ENCODE measurements around the gene LCN1. TPM values are rescaled to one million over a fixed set of nuclear protein-coding genes. Genes with fewer than 3 reads are reported as not detected.

The LCN1 gene
- total and polyA plus RNA-seq, 2 of the 8 experiments (the other 6 are each of a cell fraction or from before 2014, with no cell fraction given): not detected

DNA sequence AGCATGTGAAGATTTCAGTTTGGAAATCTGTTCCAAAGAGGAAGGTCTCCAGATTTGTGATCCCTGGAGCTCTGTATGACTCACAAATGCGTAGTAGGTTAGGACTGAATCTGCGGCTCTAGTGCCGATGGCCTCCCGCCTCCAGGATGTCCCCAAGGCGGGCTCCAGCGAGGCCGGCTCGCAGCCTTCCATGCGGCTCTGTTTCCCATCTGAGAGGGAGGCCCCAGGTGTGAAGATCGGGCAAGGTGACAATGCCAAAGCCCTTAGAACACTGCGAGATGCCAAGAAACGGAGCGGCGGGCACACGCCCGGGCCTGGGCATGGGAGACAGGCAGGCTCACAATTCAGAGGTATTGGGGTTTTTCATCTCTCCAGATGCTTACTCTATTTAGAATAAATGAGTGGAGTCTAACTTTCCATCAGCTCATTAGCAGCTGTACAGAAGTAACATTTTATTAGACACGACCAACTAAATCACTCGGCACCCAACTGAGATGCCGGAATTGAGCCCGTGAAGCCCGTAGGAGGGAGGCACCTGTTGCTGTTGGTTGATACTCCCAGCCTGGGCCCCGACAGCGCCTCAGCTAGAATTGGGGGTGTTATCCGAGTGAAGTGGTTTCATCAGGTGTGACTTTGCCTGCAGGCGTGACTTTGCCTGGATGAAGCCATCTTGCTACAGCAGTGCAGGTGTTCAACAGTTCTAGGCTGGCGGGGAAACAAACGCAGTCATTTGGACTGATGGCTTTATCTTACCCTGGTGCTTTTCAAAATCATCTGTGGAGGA is 28.2 kb upstream of the LCN1 start:
- Histone ChIP-seq H2BK12ac (ENCODE audit: low read depth, low read length) (no peak overlapping the region), H3K79me1 (ENCODE audit: low read depth, low read length) (no peaks in the 10 kb centered on the region), H3K9ac (replicated peaks in 1 of 4; ENCODE audit: extremely low read depth in 1 of 4, low read depth in 3 of 4, low read length in 3 of 4) (no peak overlapping the region), H3K27ac (ENCODE audit: low read depth, low read length) (no peak overlapping the region), H2AFZ (ENCODE audit: low read length) (no peak overlapping the region), H3K4ac (replicated peaks; ENCODE audit: insufficient read length, low read depth, low read length) (no peak overlapping the region), H2BK5ac (ENCODE audit: low read depth, low read length) (no peak overlapping the region), H3K23me2 (ENCODE audit: low read depth, low read length) (no peaks in the 10 kb centered on the region), H2BK120ac (replicated peaks; ENCODE audit: low read depth, low read length) (no peak overlapping the region), H3K14ac (ENCODE audit: insufficient read length) (no peak overlapping the region), H3K4me2 (ENCODE audit: insufficient read depth in 1 of 2, low read depth in 2 of 2, low read length in 2 of 2) (no peak overlapping the region), H3K56ac (replicated peaks; ENCODE audit: insufficient read length, low read depth, low read length) (no peak overlapping the region), H3K23ac (ENCODE audit: insufficient read length) (no peak overlapping the region), H3K79me2 (ENCODE audit: control insufficient read depth in 1 of 2, insufficient read depth in 2 of 2, low read length in 2 of 2) (no peaks in the 10 kb centered on the region), H2AK5ac (ENCODE audit: low read depth, low read length) (no peak overlapping the region), H4K20me1 (replicated peaks in 1 of 2; ENCODE audit: control insufficient read depth in 1 of 2, insufficient read depth in 2 of 2, low read length in 2 of 2) (peaks cover 0 to 2% of the 10 kb centered on the region in 2 experiments), H4K5ac (ENCODE audit: insufficient read length, low read depth, low read length) (no peak overlapping the region), H3K9me3 (ENCODE audit: insufficient read depth in 2 of 2, low read depth in 1 of 2, low read length in 1 of 2) (no peaks in the 10 kb centered on the region), H3K4me1 (replicated peaks in 1 of 4; ENCODE audit: control insufficient read depth in 3 of 4, insufficient read depth in 4 of 4, low read length in 3 of 4) (peaks cover 0 to 2% (median 0%) of the 10 kb centered on the region in 4 experiments; a peak in 1 of 7 replicates), H3K36me3 (ENCODE audit: control insufficient read depth in 2 of 4, insufficient read depth in 4 of 4, low read length in 3 of 4) (peaks cover under 1 to 7% (median 3%) of the 10 kb centered on the region in 4 experiments; a peak in 4 of 8 replicates), H3K4me3 (ENCODE audit: extremely low read depth in 1 of 4, insufficient read depth in 2 of 4, low read depth in 3 of 4, low read length in 4 of 4) (no peak overlapping the region), H3K27me3 (replicated peaks in 1 of 4; ENCODE audit: control insufficient read depth in 3 of 4, extremely low read depth in 1 of 4, insufficient read depth in 3 of 4, low read length in 3 of 4) (no peaks in the 10 kb centered on the region), H4K91ac (replicated peaks; ENCODE audit: insufficient read length, low read length) (no peak overlapping the region), H4K8ac (ENCODE audit: extremely low read depth, insufficient read depth, low read length) (no peak overlapping the region), H3K18ac (ENCODE audit: extremely low read depth, low read length) (no peak overlapping the region), H2BK15ac (ENCODE audit: low read length) (no peak overlapping the region), H2BK20ac (ENCODE audit: low read length) (no peak overlapping the region)
- no peak for FAIRE-seq
- no peak for TF ChIP-seq BACH1 (IDR thresholded peaks at IDR 0.05; ENCODE audit: low read length)
- TF ChIP-seq, protein P1, sequence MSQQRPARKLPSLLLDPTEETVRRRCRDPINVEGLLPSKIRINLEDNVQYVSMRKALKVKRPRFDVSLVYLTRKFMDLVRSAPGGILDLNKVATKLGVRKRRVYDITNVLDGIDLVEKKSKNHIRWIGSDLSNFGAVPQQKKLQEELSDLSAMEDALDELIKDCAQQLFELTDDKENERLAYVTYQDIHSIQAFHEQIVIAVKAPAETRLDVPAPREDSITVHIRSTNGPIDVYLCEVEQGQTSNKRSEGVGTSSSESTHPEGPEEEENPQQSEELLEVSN (IDR thresholded peaks at IDR 0.05): peak; percentile 24; the same call in 1 of the 2 replicates
- no peak for TF ChIP-seq FOSL1 (IDR thresholded peaks at IDR 0.05; ENCODE audit: insufficient read depth, low read depth, low read length)
- no peak for DNase-seq (ENCODE audit: low read depth in 1 of 2, low spot score in 2 of 2)
- POLR2A ChIA-PET (ENCODE audit: partially characterized antibody): interaction anchor here (1.6 kb wide), 1 partner anchor 13 kb away, joined by 3 read pairs; no protein-coding TSS in a partner anchor
- 90% methylated on average over 27 of the region's 27 CpGs; no CpG with 5 or more reads in 1 of the 2 experiments for WGBS, 2 experiments (ENCODE audit: extremely low coverage in 1 of 2, insufficient coverage in 1 of 2, insufficient read length in 1 of 2, insufficient replicate concordance in 2 of 2, low coverage in 1 of 2, low lambda C conversion rate in 2 of 2, missing lambda C conversion rate in 1 of 2)
- CTCF ChIA-PET (ENCODE audit: partially characterized antibody): interaction anchor here (0.6 to 2.7 kb wide), 2 partner anchors 12 to 1952 kb away, joined by 3 to 9 read pairs; no protein-coding TSS in a partner anchor

Data from H1 (cell line).